ENCODE results near the gene LRRC73. TPM values are rescaled to one million over a fixed set of nuclear protein-coding genes. Genes with fewer than 3 reads are reported as not detected.
A peak's percentile ranks its signal among the peaks of the same experiment; 100 is the strongest.
"Not testable (repeated sequence)": the region's sequence is repeated elsewhere in the genome, so short reads cannot be mapped to it uniquely, and the experiment has no call there.

The LRRC73 gene, protein sequence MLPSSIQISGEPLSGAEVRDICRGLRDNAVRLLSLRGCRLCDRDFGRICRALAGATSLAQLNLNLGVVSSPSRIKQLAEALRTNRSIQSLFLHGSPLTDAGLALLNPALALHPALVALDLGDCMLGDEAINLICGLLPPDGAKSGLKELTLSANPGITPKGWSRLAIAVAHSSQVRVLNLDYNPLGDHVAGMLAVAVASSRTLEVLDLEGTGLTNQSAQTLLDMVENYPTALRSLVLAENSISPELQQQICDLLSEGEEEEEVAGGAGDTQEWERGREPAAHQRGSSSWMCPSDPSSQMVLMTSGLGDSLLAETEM
- 0.63 and 0.98 TPM in 2 replicates for total RNA-seq (ENCODE audit: low replicate concordance)

DNA sequence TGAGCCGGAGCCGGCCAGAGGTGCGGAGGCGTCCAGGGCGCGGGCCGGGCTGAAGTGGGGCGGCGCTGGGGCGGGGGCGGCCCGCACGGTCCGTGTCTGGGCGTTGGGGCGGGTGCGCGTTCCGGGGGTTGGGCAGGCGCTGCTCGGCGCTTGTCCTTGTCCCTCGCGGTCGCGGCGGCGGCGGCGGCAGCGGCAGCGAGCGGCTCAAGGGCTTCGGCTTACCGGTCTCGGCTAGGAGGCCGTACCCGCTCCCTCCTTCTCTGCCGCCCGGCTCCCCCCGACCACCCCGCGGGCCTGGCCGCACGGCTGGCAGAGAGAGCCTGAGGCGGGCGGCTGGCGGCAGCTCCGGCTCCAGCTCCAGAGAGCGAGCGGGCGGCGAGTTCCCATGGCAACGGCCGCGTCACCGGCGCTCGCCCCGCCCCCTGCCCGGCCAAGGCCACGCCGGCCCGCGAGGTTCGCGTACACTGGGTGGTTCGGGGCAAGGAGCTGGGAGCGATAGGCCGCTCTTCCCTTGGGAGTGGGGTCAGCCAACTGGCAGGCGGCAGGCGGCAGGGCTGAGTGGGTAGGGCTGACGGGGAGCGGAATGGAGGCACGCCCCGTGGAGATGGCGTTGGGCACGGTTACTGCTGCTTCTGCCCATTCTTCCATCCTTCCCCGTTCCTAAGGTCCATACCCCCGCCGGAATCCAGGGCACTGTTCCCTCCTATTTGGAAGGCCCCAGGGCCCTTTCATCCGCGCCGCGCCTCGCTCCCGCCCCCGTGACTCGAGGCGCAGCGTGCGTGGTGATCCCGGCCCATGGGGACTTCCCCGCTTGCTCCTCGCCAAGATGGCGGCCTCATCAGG, at the start of gene LRRC73:
Gene LRRC73 (minus strand): TSS at position 363 of the 843 bp plus-strand sequence. CDS start 561 bp downstream, outside the sequence.
- TF ChIP-seq CTCF (IDR thresholded peaks at IDR 0.05; ENCODE audit: insufficient read depth, low read length) = no peak
- peak within 1 kb of the TSS; percentile 67 for H3K4me3 ChIP-seq (ENCODE audit: low read depth, low read length)
- DNase-seq (ENCODE audit: low read depth) = peak; percentile 79

- TF ChIP-seq CTCF (IDR thresholded peaks at IDR 0.05; ENCODE audit: insufficient read depth, low read length) = no peak
- no peak for DNase-seq (ENCODE audit: low read depth)
- H3K4me3 ChIP-seq (ENCODE audit: low read depth, low read length) = no peak overlapping the region
Observed at GRCh38 chr6:43559328-43559727, 49.2 kb upstream of the LRRC73 start.

DNA sequence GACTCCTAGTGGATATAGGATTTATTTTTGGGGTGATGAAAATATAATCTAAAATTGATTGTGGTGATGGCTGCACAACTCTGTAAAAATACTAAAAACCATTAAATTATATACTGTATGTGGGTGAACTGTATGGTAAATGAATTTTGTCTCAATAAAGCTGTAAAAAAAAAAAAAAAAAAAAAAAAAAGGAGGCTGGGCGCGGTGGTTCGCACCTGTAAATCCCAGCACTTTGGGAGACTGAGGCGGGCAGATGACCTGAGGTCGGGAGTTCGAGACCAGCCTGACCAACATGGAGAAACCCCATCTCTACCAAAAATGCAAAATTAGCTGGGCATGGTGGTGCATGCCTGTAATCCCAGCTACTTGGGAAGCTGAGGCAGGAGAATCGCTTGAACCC, 47.5 kb upstream of the LRRC73 start:
- not testable (repeated sequence) for H3K4me3 ChIP-seq (ENCODE audit: low read depth, low read length); DNase-seq (ENCODE audit: low read depth)

- no peak for DNase-seq (ENCODE audit: low read depth)
- TF ChIP-seq CTCF (IDR thresholded peaks at IDR 0.05; ENCODE audit: insufficient read depth, low read length) = no peak
- H3K4me3 ChIP-seq (ENCODE audit: low read depth, low read length) = no peak overlapping the region
Observed at GRCh38 chr6:43547222-43547621, 37.1 kb upstream of the LRRC73 start.

DNA sequence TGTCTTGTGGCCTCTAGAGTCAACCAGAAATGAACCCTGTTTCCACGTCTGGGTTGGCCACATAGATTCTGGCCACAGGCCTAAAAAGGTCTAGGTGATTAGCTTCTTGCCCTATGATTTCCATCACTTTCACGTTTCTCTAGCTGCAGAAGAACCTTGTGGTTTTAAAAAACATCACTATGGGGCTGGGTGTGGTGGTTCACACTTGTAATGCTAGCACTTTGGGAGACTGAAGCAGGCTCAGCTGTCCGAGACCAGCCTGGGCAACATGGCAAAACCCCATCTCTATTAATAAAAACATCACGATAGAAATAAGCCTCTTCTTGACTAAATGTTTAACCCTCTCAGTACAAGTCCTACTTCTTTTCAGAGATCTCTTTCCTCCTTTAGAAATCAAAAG, 34.3 kb upstream of the LRRC73 start:
- TF ChIP-seq CTCF (IDR thresholded peaks at IDR 0.05; ENCODE audit: insufficient read depth, low read length) = no peak
- no peak overlapping the region for H3K4me3 ChIP-seq (ENCODE audit: low read depth, low read length)
- no peak for DNase-seq (ENCODE audit: low read depth)

DNA sequence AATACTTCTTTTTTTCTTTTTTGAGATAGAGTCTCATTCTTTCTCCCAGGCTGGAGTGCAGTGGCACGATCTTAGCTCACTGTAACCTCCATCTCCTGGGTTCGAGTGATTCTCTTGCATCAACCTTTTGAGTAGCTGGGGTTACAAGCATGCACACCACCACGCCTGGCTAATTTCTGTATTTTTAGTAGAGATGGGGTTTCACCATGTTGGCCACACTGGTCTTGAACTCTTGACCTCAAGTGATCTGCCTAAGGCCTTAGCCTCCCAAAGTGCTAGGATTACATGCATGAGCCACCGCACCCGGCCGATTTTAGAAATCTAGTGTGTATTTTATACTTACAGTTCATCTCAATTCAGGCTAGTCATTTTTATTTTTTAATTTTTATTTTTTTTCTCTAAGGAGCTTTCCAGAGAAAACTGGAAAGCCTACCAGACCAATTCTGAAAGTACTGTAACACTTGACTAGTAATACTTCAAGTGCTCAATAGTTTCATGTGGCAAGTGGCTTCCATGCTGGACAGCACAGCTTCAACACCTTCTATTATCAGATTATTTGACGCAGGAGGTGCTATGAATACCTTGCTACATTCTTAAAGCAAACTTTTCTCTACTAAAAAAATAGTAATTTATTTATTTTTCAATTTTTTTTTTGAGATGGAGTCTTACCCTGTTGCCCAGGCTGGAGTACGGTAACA, 31.8 kb upstream of the LRRC73 start:
- no peak for DNase-seq (ENCODE audit: low read depth)
- H3K4me3 ChIP-seq (ENCODE audit: low read depth, low read length) = no peak overlapping the region
- no peak for TF ChIP-seq CTCF (IDR thresholded peaks at IDR 0.05; ENCODE audit: insufficient read depth, low read length)

- no peak for TF ChIP-seq CTCF (IDR thresholded peaks at IDR 0.05; ENCODE audit: insufficient read depth, low read length)
- no peak for DNase-seq (ENCODE audit: low read depth)
- no peak overlapping the region for H3K4me3 ChIP-seq (ENCODE audit: low read depth, low read length)
Observed at GRCh38 chr6:43540507-43540906, 30.4 kb upstream of the LRRC73 start.

- H3K4me3 ChIP-seq (ENCODE audit: low read depth, low read length); DNase-seq (ENCODE audit: low read depth): not testable (repeated sequence)
Observed at GRCh38 chr6:43539409-43539808, 29.3 kb upstream of the LRRC73 start.

DNA sequence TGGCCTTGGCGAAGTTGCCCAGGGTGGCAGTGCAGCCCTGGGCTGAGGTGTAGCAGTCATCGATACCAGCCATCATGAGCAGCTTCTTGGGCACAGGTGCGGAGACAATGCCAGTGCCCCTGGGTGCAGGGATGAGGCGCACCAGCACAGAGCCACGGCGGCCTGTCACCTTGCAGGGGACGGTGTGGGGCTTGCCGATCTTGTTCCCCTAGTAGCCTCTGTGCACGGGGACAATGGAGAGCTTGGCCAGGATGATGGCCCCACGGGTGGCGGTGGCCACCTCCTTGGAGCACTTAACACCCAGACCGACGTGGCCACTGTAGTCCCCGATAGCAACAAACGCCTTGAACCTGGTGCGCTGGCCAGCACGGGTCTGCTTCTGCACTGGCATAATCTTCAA, 28.8 kb upstream of the LRRC73 start:
- H3K4me3 ChIP-seq (ENCODE audit: low read depth, low read length); DNase-seq (ENCODE audit: low read depth): not testable (repeated sequence)
